ENCODE measurements around the gene LY6G6F. TPM values are rescaled to one million over a fixed set of nuclear protein-coding genes. Genes with fewer than 3 reads are reported as not detected.

The LY6G6F gene
- total and polyA plus RNA-seq, 8 donors = not detected

DNA sequence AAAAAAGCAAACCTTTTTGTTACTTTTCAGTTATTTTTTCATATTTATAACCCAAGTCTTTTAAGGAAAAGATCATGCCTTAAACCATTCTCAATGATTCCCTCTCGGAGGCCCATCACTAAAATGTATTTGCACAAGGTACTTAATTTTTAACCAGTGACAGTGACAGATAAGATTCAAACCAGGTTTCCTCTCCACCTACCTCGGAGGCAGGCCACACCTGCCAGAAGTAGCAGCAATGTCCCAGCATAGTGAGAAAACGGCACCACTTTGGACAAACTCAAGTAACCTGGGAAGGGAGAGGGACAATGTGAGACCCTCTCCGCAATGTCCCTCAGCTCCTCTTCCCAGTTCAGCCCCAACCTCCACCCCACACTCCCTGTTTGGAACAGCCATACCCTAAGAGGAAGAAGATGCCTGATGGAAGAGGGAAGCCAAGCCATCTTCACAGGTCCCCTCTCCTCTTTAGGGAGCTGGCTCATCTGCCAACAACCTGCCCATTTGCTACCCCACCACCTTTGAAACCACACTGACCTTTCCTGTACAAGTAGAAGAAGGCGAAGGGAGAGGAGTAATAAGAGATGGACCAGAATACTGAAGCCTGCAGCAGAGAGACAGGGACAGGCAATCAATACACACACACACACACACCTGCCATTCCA is 5.8 kb upstream of the LY6G6F start:
- H3K27ac ChIP-seq = peak overlapping the region in 1 of 5 donors; percentile 51
- 61 to 82% (median 70%) methylated on average over 5 of the region's 5 CpGs for WGBS, 5 donors

DNA sequence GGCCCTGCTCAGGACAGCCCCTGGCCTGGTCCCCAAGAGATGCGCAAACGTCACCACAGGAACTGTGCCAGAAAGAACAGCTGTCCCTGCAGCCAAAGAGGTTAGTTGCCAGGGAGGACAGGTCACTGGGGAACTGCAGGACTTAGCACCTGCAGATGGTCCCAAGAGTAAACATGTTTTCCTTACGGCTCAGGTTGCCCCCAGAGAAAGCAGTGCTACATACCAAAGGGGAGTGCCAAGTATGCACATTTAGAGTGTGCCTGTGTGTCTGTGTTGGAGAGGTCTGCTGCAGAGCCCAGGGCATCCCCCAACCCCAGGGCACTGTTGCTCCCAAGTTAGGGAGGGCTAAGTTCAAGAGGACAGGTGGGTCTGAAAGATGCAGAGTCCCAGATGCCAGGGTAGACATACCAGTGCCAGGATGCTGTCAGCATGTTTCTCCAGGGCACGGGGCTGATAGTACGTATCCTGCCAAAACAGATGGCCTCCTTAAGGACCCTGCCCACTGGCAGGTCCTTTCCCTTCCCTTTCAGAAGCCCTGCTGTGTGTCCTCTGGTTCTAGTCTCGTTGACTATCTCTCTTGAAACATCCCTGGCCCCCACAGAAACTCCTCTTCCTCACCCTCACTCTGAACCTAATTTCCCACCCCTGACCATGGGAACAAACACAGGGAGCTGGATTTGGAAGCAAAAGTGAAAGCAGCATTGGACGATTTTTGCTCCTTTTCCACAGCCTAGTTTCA is 4.8 kb upstream of the LY6G6F start:
- Histone ChIP-seq H3K36me3 (peaks cover 7 to 42% (median 37%) of the 10 kb centered on the region in 4 donors), H3K4me3 (peak overlapping the region; percentile 63 to 83 (median 70)), H3K27me3 (no peaks in the 10 kb centered on the region), H3K27ac (peak overlapping the region; percentile 22 to 99 (median 97)), H3K4me1 (peaks cover 11 to 44% (median 26%) of the 10 kb centered on the region in 4 donors), H3K9me3 (no peaks in the 10 kb centered on the region)
- peak in 1 of 2 donors; percentile 45 for DNase-seq
- 16 to 27% (median 24%) methylated on average over 7 of the region's 7 CpGs for WGBS, 5 donors
- no peak for TF ChIP-seq EP300 (IDR thresholded peaks at IDR 0.05)
- no peak for TF ChIP-seq POLR2AphosphoS5 (IDR thresholded peaks at IDR 0.05)
- no peak for TF ChIP-seq POLR2A (IDR thresholded peaks at IDR 0.05)
- no peak for TF ChIP-seq CTCF (IDR thresholded peaks at IDR 0.05)
- intact Hi-C loops (cut with DNase I; ENCODE audit: low total_unique reads) = no loop called here

More for the DNA sequence above, 5.8 kb upstream of the LY6G6F start:
- Histone ChIP-seq H3K4me3 (peak overlapping the region in 2 of 4 donors; percentile 63 to 83), H3K36me3 (peaks cover 15 to 52% (median 46%) of the 10 kb centered on the region in 4 donors), H3K9me3 (no peaks in the 10 kb centered on the region), H3K27me3 (no peaks in the 10 kb centered on the region), H3K4me1 (peaks cover 11 to 44% (median 26%) of the 10 kb centered on the region in 4 donors)
- no peak for TF ChIP-seq POLR2A (IDR thresholded peaks at IDR 0.05)
- no peak for TF ChIP-seq EP300 (IDR thresholded peaks at IDR 0.05)
- TF ChIP-seq CTCF (IDR thresholded peaks at IDR 0.05) = no peak
- TF ChIP-seq POLR2AphosphoS5 (IDR thresholded peaks at IDR 0.05) = no peak
- intact Hi-C loops (cut with DNase I; ENCODE audit: low total_unique reads) = no loop called here
- DNase-seq = no peak

DNA sequence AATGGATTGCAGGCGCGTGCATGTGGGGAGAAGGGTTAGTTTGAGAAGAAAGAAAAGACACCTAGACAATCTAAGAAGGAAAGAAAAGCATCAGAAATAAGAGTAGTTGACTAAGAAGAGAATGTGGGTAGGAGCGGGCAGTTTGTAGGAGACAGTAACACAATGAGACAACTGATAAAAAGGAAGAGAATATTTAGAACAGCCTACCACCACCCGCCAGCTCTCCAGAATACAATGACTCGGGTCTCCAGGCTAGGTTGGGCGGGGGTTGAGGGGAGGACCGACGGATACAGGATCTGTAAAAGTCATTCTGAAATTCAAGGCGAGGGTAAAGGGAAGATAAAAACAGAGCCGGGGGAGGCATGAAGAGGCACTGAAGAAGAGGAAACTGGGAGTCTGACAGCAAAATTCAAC is 4.3 kb upstream of the LY6G6F start:
- intact Hi-C loops (cut with DNase I; ENCODE audit: low total_unique reads) = no loop called here
- H3K27ac ChIP-seq = peak overlapping the region; percentile 94 to 99 (median 97)
- no peak for DNase-seq
- H3K9me3 ChIP-seq = no peaks in the 10 kb centered on the region
- H3K4me3 ChIP-seq = peak overlapping the region; percentile 63 to 83 (median 70)
- WGBS, 5 donors = 0 to 1% (median 1%) methylated on average over 10 of the region's 10 CpGs
- H3K36me3 ChIP-seq = peaks cover 5 to 37% (median 31%) of the 10 kb centered on the region in 4 donors
- no peaks in the 10 kb centered on the region for H3K27me3 ChIP-seq
- TF ChIP-seq POLR2A (IDR thresholded peaks at IDR 0.05) (no peak), EP300 (IDR thresholded peaks at IDR 0.05) (no peak), POLR2AphosphoS5 (IDR thresholded peaks at IDR 0.05) (no peak), CTCF (IDR thresholded peaks at IDR 0.05) (no peak)
- H3K4me1 ChIP-seq = peaks cover 11 to 44% (median 26%) of the 10 kb centered on the region in 4 donors

GRCh38 chr6:31702819-31703716 is 3.6 kb upstream of the LY6G6F start, which contains the start of gene ABHD16A:
ABHD16A (minus strand) TSS chr6:31703324; CDS start chr6:31703281, 43 bp downstream.
- 0 to 1% (median 1%) methylated on average over 41 to 54 of the region's 54 CpGs for WGBS, 5 donors
- Histone ChIP-seq H3K4me3 (peak within 1 kb of the TSS; percentile 63 to 83 (median 70)), H3K9me3 (no peaks in the 10 kb centered on the region), H3K27ac (peak within 1 kb of the TSS; percentile 94 to 99 (median 97)), H3K36me3 (peaks cover 5 to 30% (median 27%) of the 10 kb centered on the region in 4 donors), H3K4me1 (peaks cover 11 to 44% (median 26%) of the 10 kb centered on the region in 4 donors), H3K27me3 (no peaks in the 10 kb centered on the region)
- DNase-seq = peak; percentile 99 to 100
- TF ChIP-seq POLR2A (IDR thresholded peaks at IDR 0.05) (peak in 2 of 4 donors; percentile 92 to 94), EP300 (IDR thresholded peaks at IDR 0.05) (no peak), POLR2AphosphoS5 (IDR thresholded peaks at IDR 0.05) (peak; percentile 96 to 98 (median 98)), CTCF (IDR thresholded peaks at IDR 0.05) (peak in 2 of 7 experiments; percentile 11 to 24)
- intact Hi-C loops (cut with DNase I; ENCODE audit: low total_unique reads) = no loop called here
